GM12878 (cell line): Measurements from ENCODE around the gene CUL9.

Experiments
- DPF2 ChIP-seq: fragments of 450-650 bp; IDR thresholded peaks from 2 replicates; pipeline ENCODE4 v1.6.1; 2017; ENCODE audit warnings: mild to moderate bottlenecking
- EP300 ChIP-seq, 2 experiments: fragments of 150-350 bp in 1 of 2; IDR thresholded peaks; 2 replicates each; pipeline ENCODE4 v1.6.1; 2011 to 2012; ENCODE audit warnings: low read depth in 2 of 2, low read length in 2 of 2, borderline replicate concordance in 1 of 2, improper control_type of control experiment in 1 of 2, inconsistent platforms in 1 of 2; ENCODE audit not compliant: control insufficient read depth in 1 of 2
- JUND ChIP-seq: IDR thresholded peaks from 2 replicates; pipeline ENCODE4 v1.6.1; 2012; ENCODE audit warnings: low read depth, mild to moderate bottlenecking, low read length, improper control_type of control experiment, moderate library complexity
- KDM1A ChIP-seq: fragments of 200-600 bp; sonication (generic); IDR thresholded peaks from 2 replicates; pipeline ENCODE4 v1.6.1; 2016; ENCODE audit warnings: borderline replicate concordance
- NFIC ChIP-seq: IDR thresholded peaks from 2 replicates; pipeline ENCODE4 v1.6.1; 2012; ENCODE audit warnings: low read depth, mild to moderate bottlenecking, inconsistent platforms, low read length, moderate library complexity
- RFX5 ChIP-seq: IDR thresholded peaks from 2 replicates; pipeline ENCODE4 v1.6.1; 2011; ENCODE audit warnings: low read depth, low read length, improper control_type of control experiment
- SMC3 ChIP-seq: IDR thresholded peaks from 2 replicates; pipeline ENCODE4 v1.6.1; 2011; ENCODE audit warnings: low read length, improper control_type of control experiment, borderline replicate concordance
- ZZZ3 ChIP-seq: IDR thresholded peaks from 2 replicates; pipeline ENCODE4 v1.6.1; 2011; ENCODE audit warnings: low read depth; ENCODE audit not compliant: control insufficient read depth, insufficient read length
- TF ChIP-seq, protein P1 (sequence below), 3 experiments: IDR thresholded peaks in 2 of 3; conservative IDR thresholded peaks in 1 of 3; 2 replicates each; pipeline ENCODE4 v1.5.1; 2011; ENCODE audit warnings: low read depth in 3 of 3, low read length in 3 of 3, mild to moderate bottlenecking in 3 of 3, control low read depth in 2 of 3, moderate library complexity in 2 of 3, inconsistent platforms in 1 of 3, mixed read lengths in 1 of 3; ENCODE audit not compliant: control insufficient read depth in 2 of 3, insufficient read depth in 1 of 3; ENCODE audit errors: extremely low read depth in 1 of 3
- TF ChIP-seq, protein P2 (sequence below): IDR thresholded peaks from 2 replicates; pipeline ENCODE4 v1.6.1; 2012; ENCODE audit warnings: low read depth, low read length, improper control_type of control experiment

DNA sequence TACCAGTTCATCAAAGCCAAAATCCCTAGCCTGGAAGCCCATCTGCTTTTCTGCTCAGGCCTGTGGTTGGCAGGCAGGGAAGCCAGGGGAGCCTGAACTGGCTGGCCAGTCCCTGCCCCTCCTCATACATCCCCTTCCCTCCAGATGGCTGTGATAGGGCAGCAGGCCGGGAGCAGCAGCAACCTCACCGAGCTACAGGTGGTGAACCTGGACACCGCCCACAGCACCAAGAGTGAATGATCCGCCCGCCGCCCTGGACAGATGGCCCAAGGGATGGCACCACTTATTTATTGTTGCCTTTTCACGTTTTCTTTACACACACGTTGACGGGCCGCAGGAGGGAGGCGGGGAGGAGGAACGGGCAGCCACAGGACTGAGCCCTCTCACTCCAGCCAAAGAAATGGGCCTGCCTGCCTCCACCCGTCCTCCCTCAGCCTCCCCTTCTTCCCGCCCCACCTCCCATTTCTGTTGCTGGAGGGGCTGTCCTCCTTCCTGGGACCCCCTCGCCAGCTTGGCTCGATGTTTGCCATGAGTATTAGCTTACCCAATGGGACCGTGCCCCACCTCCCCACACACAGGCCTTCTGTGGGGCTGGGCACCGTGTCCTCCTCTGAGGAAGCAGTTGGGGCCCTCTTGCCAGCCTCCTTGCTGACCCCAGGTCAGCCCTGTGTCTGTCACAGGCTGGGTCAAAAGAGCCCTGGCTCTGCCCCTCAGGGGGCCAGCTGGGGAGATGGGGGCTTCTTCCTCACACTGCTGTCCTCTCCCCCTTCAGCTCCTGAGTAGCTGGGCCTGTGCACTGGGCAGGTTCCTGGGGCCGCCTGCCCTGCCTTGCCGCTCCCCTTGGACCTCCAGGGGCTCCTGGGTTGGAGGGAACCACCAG is 2.8 kb upstream of the CUL9 start:
- TF ChIP-seq RFX5 (no peak), EP300 (IDR thresholded peaks at IDR 0.05; ENCODE audit: borderline replicate concordance in 1 of 2, control insufficient read depth in 1 of 2, low read depth in 2 of 2, low read length in 2 of 2) (no peak), NFIC (no peak), JUND (no peak), SMC3 (no peak), KDM1A (no peak), ZZZ3 (no peak), DPF2 (no peak)
- TF ChIP-seq, protein P1, sequence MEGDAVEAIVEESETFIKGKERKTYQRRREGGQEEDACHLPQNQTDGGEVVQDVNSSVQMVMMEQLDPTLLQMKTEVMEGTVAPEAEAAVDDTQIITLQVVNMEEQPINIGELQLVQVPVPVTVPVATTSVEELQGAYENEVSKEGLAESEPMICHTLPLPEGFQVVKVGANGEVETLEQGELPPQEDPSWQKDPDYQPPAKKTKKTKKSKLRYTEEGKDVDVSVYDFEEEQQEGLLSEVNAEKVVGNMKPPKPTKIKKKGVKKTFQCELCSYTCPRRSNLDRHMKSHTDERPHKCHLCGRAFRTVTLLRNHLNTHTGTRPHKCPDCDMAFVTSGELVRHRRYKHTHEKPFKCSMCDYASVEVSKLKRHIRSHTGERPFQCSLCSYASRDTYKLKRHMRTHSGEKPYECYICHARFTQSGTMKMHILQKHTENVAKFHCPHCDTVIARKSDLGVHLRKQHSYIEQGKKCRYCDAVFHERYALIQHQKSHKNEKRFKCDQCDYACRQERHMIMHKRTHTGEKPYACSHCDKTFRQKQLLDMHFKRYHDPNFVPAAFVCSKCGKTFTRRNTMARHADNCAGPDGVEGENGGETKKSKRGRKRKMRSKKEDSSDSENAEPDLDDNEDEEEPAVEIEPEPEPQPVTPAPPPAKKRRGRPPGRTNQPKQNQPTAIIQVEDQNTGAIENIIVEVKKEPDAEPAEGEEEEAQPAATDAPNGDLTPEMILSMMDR (IDR thresholded peaks at IDR 0.05 in 2 of 3, conservative IDR thresholded peaks at IDR 0.05 in 1 of 3; ENCODE audit: control insufficient read depth in 2 of 3, extremely low read depth in 1 of 3, insufficient read depth in 1 of 3, low read depth in 3 of 3, low read length in 3 of 3), result no peak
- TF ChIP-seq, protein P2, sequence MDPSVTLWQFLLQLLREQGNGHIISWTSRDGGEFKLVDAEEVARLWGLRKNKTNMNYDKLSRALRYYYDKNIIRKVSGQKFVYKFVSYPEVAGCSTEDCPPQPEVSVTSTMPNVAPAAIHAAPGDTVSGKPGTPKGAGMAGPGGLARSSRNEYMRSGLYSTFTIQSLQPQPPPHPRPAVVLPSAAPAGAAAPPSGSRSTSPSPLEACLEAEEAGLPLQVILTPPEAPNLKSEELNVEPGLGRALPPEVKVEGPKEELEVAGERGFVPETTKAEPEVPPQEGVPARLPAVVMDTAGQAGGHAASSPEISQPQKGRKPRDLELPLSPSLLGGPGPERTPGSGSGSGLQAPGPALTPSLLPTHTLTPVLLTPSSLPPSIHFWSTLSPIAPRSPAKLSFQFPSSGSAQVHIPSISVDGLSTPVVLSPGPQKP, result no peak
